ENCODE data around the gene GRIA4. TPM values are rescaled to one million over a fixed set of nuclear protein-coding genes. Genes with fewer than 3 reads are reported as not detected.

GRIA4 gene
- total RNA-seq, 4 donors from 2014 or later: not detected

DNA sequence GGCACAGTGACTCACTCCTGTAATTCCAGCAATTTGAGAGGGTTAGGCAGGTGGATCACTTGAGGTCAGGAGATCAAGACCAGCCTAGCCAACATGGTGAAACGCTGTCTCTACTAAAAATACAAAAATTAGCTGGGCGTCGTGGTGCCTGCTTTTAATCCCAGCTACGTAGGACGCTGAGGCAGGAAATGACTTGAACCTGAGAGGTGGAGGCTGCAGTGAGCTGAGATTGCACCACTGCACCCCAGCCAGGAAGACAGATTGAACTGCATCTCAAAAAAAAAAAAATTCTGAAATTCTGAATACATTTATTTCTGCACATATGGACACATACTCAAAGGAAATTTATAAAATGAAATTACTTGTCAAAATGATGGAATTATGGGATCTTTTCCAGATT lies 103.2 kb downstream of the GRIA4 start:
- DNase-seq (ENCODE audit: low spot score) (no peak), ATAC-seq (ENCODE audit: low FRiP score) (no peak)
- TF ChIP-seq, protein P1, sequence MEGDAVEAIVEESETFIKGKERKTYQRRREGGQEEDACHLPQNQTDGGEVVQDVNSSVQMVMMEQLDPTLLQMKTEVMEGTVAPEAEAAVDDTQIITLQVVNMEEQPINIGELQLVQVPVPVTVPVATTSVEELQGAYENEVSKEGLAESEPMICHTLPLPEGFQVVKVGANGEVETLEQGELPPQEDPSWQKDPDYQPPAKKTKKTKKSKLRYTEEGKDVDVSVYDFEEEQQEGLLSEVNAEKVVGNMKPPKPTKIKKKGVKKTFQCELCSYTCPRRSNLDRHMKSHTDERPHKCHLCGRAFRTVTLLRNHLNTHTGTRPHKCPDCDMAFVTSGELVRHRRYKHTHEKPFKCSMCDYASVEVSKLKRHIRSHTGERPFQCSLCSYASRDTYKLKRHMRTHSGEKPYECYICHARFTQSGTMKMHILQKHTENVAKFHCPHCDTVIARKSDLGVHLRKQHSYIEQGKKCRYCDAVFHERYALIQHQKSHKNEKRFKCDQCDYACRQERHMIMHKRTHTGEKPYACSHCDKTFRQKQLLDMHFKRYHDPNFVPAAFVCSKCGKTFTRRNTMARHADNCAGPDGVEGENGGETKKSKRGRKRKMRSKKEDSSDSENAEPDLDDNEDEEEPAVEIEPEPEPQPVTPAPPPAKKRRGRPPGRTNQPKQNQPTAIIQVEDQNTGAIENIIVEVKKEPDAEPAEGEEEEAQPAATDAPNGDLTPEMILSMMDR (IDR thresholded peaks at IDR 0.05): no peak

DNA sequence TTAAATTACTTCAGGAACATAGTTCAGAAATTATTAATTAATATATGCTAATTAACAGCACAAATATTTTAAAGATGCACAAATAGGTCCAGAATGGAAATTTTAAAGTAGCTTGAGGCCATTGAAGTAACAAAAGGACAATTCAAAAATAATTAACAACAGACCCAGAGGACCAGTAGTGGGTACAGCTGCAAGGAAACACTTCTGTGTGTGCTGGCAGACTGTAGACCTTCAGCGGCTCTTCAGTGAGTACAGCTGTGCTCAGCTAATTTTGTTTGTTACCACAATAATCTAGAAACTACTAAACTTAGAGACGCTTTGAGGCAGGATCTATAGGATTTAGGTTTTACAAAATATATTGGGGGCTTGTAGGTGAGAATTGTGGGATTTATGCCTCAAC lies 103.8 kb downstream of the GRIA4 start:
- ATAC-seq (ENCODE audit: low FRiP score) (no peak), DNase-seq (ENCODE audit: low spot score) (no peak)
- TF ChIP-seq, protein P1 (IDR thresholded peaks at IDR 0.05): no peak

DNA sequence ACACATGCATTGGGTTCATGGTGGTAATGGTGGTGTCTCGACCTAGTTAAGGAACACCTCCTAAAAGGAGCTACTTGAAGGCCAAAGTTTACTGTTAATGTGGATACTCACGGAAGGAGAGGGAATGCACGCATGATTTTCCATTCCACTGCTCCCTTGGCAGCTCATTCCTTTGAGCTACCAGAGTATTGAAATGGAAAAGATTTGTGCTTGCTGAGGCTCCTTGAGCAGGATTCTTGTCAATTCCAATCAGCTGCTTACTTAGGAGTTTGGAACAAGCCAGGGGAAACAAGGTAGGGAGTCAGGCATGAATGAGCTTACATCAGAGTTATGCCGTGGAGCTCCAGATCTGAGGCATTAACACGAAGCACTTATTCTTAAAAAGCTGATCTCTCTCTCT lies 108.8 kb downstream of the GRIA4 start:
- TF ChIP-seq, protein P1 (IDR thresholded peaks at IDR 0.05): no peak
- ATAC-seq (ENCODE audit: low FRiP score) (no peak), DNase-seq (ENCODE audit: low spot score) (no peak)

DNA sequence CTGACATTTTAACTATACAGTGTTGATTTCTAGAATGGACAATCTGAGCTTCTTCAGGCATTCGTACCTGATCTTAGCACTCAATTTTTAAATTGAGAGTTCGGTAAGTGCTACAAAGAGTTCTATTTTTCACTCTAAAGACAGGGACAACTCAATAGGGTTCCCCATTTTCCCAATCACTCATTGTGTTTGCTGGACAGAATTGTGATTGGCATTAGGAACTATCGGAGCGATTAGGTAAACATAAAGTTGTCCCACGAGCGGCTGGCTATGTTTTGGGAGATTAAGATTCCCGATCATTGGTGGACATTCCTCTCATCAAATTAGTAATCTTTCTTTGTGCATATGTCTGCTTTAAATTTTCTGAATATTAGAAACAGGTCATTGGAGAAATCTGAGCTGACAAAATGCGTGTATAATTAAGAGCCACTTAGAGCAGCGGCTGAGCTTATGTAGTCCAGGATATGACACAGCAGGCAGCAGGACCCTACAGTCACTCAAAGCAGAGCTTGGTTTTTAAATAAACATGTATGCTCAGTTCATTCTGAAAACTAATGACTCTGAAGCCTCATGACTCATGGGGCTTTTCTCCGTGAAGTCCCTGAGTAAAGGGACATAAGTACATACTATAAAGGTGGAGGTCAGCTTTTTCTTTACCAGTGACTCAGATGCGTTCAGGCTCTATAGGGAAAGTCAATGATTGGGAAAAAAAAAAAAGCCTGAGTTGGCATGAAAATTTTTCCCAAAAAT lies 109.4 kb downstream of the GRIA4 start:
- DNase-seq (ENCODE audit: low spot score) (no peak), ATAC-seq (ENCODE audit: low FRiP score) (no peak)
- TF ChIP-seq, protein P1 (IDR thresholded peaks at IDR 0.05): no peak

DNA sequence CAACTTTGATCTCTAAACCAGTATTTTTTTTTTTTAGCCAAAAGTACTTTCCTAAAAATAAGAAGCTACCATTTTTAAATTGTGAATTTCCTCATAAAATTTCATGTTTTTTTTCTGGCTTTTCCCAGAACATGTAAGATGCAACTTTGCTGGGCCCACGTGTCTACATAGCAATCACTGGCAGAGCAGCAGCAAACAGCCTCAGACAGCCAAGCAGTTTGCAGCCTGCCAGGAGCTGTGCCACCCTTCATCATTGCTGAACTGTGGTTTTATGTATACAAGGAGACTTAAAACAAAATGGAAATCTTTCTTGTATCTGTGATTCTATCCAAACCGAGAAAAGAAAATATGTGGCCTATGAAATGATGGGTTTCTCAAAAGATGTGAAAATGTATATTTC lies 110.2 kb downstream of the GRIA4 start:
- ATAC-seq (ENCODE audit: low FRiP score) (no peak), DNase-seq (ENCODE audit: low spot score) (no peak)
- TF ChIP-seq, protein P1 (IDR thresholded peaks at IDR 0.05): no peak

DNA sequence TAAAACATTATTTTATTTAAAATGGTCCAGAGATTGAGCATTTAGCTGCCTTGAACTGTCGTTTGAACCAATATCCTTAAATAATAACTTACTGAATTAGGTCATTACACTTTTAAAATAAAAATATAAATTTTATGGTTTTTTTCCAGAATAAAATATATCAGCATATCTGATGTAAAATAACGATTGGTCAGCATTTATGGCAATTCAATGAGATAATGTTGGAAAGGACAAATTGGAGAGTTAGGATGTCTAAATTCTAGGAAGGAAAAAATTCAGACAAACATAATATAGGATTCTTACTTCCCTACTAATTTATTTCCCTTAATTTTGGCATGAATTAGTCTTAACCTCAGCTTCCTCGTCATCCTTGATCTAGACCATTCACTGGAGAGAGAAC lies 113.4 kb downstream of the GRIA4 start:
- no peak for DNase-seq (ENCODE audit: low spot score)
- TF ChIP-seq, protein P1 (IDR thresholded peaks at IDR 0.05): no peak
- no peak for ATAC-seq (ENCODE audit: low FRiP score)

DNA sequence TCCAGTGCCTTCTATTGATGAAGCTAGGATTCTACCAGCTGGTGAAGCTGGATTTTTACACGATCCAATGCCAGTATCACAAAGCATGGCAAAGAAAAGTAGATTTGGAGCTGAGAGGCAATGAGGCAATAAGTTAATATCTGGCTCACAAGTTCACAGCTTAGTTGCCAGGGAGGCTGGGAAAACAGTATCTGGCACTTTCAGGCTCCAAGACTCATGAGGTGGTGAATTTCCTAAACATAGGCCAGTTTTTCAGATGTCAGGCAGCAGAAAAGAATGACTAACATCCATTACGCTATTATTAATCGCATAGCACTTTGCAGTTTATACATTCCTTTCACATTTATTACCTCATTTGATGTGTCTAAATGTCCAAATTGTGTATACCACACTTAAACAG lies 122.7 kb downstream of the GRIA4 start:
- TF ChIP-seq, protein P1 (IDR thresholded peaks at IDR 0.05): no peak
- ATAC-seq (ENCODE audit: low FRiP score): no peak
- no peak for DNase-seq (ENCODE audit: low spot score)
